GM12878 (cell line): ENCODE results near the gene FGR. TPM values are rescaled to one million over a fixed set of nuclear protein-coding genes. Genes with fewer than 3 reads are reported as not detected.
A peak's percentile ranks its signal among the peaks of the same experiment; 100 is the strongest.

Experiments
- ATAC-seq: fragments of 200-7000 bp; cut with Tn5 transposase; 3 replicates; pipeline ENCODE4 v1.9.1; 2020; ENCODE audit warnings: mild to moderate bottlenecking, moderate library complexity
- BruUV-seq: library from RNA; stranded (reverse); fragments of 400-500 nt; replicated peaks from 2 replicates; lab custom pipeline; 2021; lab: Mats Ljungman, UMichigan
- CTCF ChIA-PET: fragments of 300-600 bp; sonication (Branson Sonifier 250); formaldehyde crosslinking; extraction: SDS; loops from one replicate; lab custom pipeline; 2021; ENCODE audit warnings: inconsistent platforms; lab: Yijun Ruan, JAX
- POLR2A ChIA-PET: fragments of 350-600 bp; formaldehyde crosslinking; extraction: SDS; loops from one replicate; lab custom pipeline; 2021; ENCODE audit warnings: inconsistent platforms; lab: Charles Lee
- RAD21 ChIA-PET: fragments of 300-600 bp; sonication (Branson Sonifier 250); formaldehyde crosslinking; loops from one replicate; lab custom pipeline; 2023; ENCODE audit warnings: antibody characterized with exemption; ENCODE audit not compliant: unreplicated experiment; lab: Charles Lee
- SMC1A ChIA-PET: fragments of 300-600 bp; sonication (Branson Sonifier 250); formaldehyde crosslinking; loops from one replicate; lab custom pipeline; 2023; ENCODE audit not compliant: unreplicated experiment, uncharacterized antibody; lab: Charles Lee
- DNase-seq: peaks from one replicate; pipeline ENCODE4 v3.0.0-alpha.2; 2011; ENCODE audit warnings: low read depth, low spot score
- FAIRE-seq: peaks from 3 replicates; lab custom pipeline; 2011; peaks lifted over from hg19 to GRCh38; lab: Jason Lieb, UNC
- H2AFZ ChIP-seq: 2 replicates; pipeline ENCODE4 v1.6.0; 2011; ENCODE audit warnings: low read depth, low read length, control low read depth; ENCODE audit not compliant: control insufficient read depth
- H3K27ac ChIP-seq: 2 replicates; pipeline ENCODE4 v1.5.1; 2011; ENCODE audit warnings: control low read depth; ENCODE audit not compliant: control insufficient read depth, insufficient read depth
- H3K27me3 ChIP-seq, 2 experiments: replicated peaks in 1 of 2; 2 replicates each; pipeline versions ENCODE4 v1.6.0 to v1.6.1; 2011; ENCODE audit warnings: low read length in 1 of 2; ENCODE audit not compliant: control insufficient read depth in 2 of 2, insufficient read depth in 2 of 2
- H3K36me3 ChIP-seq, 2 experiments: 2 replicates each; pipeline ENCODE4 v1.5.1; 2011; ENCODE audit warnings: low read length in 1 of 2; ENCODE audit not compliant: control insufficient read depth in 2 of 2, insufficient read depth in 2 of 2
- H3K4me1 ChIP-seq: 2 replicates; pipeline ENCODE4 v1.6.1; 2011; ENCODE audit warnings: mild to moderate bottlenecking, low read length, moderate library complexity, mixed read lengths; ENCODE audit not compliant: control insufficient read depth, insufficient read depth
- H3K4me2 ChIP-seq: 2 replicates; pipeline ENCODE4 v1.6.0; 2011; ENCODE audit warnings: control low read depth; ENCODE audit not compliant: control insufficient read depth, insufficient read depth
- H3K4me3 ChIP-seq: fragments of 200-600 bp; sonication (generic); 2 replicates; pipeline ENCODE4 v1.5.1; 2016
- H3K79me2 ChIP-seq: 2 replicates; pipeline ENCODE4 v1.6.0; 2011; ENCODE audit warnings: low read length; ENCODE audit not compliant: control insufficient read depth, insufficient read depth
- H3K9ac ChIP-seq: 2 replicates; pipeline ENCODE4 v1.8.0; 2011; ENCODE audit warnings: low read length, control low read depth, mixed read lengths; ENCODE audit not compliant: control insufficient read depth, insufficient read depth
- H3K9me3 ChIP-seq: replicated peaks from 3 replicates; pipeline ENCODE4 v1.5.1; 2011; ENCODE audit warnings: mild to moderate bottlenecking, low read length; ENCODE audit not compliant: control insufficient read depth, insufficient read depth
- H4K20me1 ChIP-seq: 2 replicates; pipeline ENCODE4 v1.6.0; 2011; ENCODE audit not compliant: control insufficient read depth, insufficient read depth
- BRCA1 ChIP-seq: IDR thresholded peaks from 2 replicates; pipeline ENCODE4 v1.6.1; 2011; ENCODE audit warnings: low read depth, low read length, improper control_type of control experiment
- CTCF ChIP-seq, 3 experiments: IDR thresholded peaks in 2 of 3; conservative IDR thresholded peaks in 1 of 3; 2 replicates each; pipeline ENCODE4 v1.5.1; 2011; ENCODE audit warnings: low read depth in 3 of 3, low read length in 3 of 3, mild to moderate bottlenecking in 3 of 3, control low read depth in 2 of 3, moderate library complexity in 2 of 3, inconsistent platforms in 1 of 3, mixed read lengths in 1 of 3; ENCODE audit not compliant: control insufficient read depth in 2 of 3, insufficient read depth in 1 of 3; ENCODE audit errors: extremely low read depth in 1 of 3
- SIN3A ChIP-seq: IDR thresholded peaks from 2 replicates; pipeline ENCODE4 v1.6.1; 2012; ENCODE audit warnings: low read depth, low read length, improper control_type of control experiment
- in situ Hi-C: fragments of 300-500 bp; cut with MboI; formaldehyde crosslinking; loops from 9 replicates; pipeline ENCODE4 v1.14.3; 2018; ENCODE audit warnings: mixed read lengths
- intact Hi-C: fragments of 100-400 bp; cut with micrococcal nuclease; formaldehyde crosslinking; loops from one replicate; pipeline ENCODE4 v1.14.2; 2022; ENCODE audit not compliant: unreplicated experiment
- polyA plus RNA-seq, 11 experiments: library from polyadenylated mRNA; depleted of rRNA in 4 of 11; unstranded in 6 of 11; stranded (reverse) in 5 of 11; fragments of >200 nt; fragmentation: Nextera tagmentation in 4 of 11; fragmentation: Illumina TruSeq in 1 of 11; extraction: Ambion mirVana in 4 of 11; extraction: Trizol in 1 of 11; gene quantifications; 1 replicate in 1 of 11; 2 replicates in 10 of 11; pipeline versions ENCODE4 v1.2.1 to v1.2.3, GENCODE V29; 2011 to 2016; ENCODE audit warnings: inconsistent platforms in 2 of 11, missing spikeins in 2 of 11, low read depth in 1 of 11
- total RNA-seq, 4 experiments: library from RNA; depleted of rRNA in 3 of 4; stranded (reverse); fragments of >200 nt in 3 of 4; fragmentation: Illumina TruSeq in 1 of 4; extraction: Trizol in 1 of 4; gene quantifications; 2 replicates each; pipeline versions ENCODE4 v1.2.1 to v1.2.3, GENCODE V29; 2013 to 2021

The FGR gene
- total and polyA plus RNA-seq, 10 of the 15 experiments (the other 5 are each of a cell fraction or from before 2014, with no cell fraction given) = 10.9 to 193 (median 74.7) TPM

GRCh38 chr1:27672750-27673112 is 37.7 kb upstream of the FGR start:
- SMC1A ChIA-PET = interaction anchor here (0.7 to 2.2 kb wide), 18 partner anchors 10 to 363 kb away, joined by 3 to 11 read pairs (median 4); partner anchors contain the start of genes FAM76A and STX12
- Histone ChIP-seq H2AFZ (peak overlapping the region; percentile 79), H3K4me1 (peaks cover 9% of the 10 kb centered on the region), H4K20me1 (no peaks in the 10 kb centered on the region), H3K36me3 (0 out of 4 replicates have a peak, but pooled peaks cover 0 to 5% of the 10 kb centered on the region in 2 experiments), H3K27ac (peak overlapping the region; percentile 73; the same call in 1 of the 2 replicates), H3K79me2 (peaks cover 18% of the 10 kb centered on the region), H3K4me3 (peak overlapping the region; percentile 89; the same call in 1 of the 2 replicates), H3K9me3 (no peaks in the 10 kb centered on the region), H3K4me2 (peak overlapping the region; percentile 88), H3K9ac (no peak overlapping the region), H3K27me3 (no peaks in the 10 kb centered on the region)
- no peak for FAIRE-seq
- DNase-seq = no peak
- RAD21 ChIA-PET = interaction anchor here (0.6 to 5.0 kb wide), 10 partner anchors 11 to 227 kb away, joined by 3 to 51 read pairs (median 5); partner anchors contain the start of genes FAM76A, PPP1R8 and STX12
- CTCF ChIA-PET = interaction anchor here (0.8 to 4.1 kb wide), 11 partner anchors 10 to 101 kb away, joined by 3 to 63 read pairs (median 7); partner anchors contain the start of genes FAM76A and STX12
- no peak; the same call in 2 of the 3 replicates for ATAC-seq
- intact Hi-C loops = loop anchor here (2.0 to 5.0 kb wide), 3 partner anchors 52 to 160 kb away; partner anchors contain the start of genes FAM76A, PPP1R8 and STX12
- in situ Hi-C loops = loop anchor here (5.0 kb wide), 1 partner anchor 50 kb away; no protein-coding TSS in a partner anchor
- no TSS peak for BruUV-seq
- POLR2A ChIA-PET = interaction anchor here (1.0 to 2.9 kb wide), 9 partner anchors 11 to 253 kb away, joined by 3 to 14 read pairs (median 5); partner anchors contain the start of genes FAM76A, PPP1R8 and STX12
- 0 out of 6 replicates have a peak, but pooled peaks of 1 of the 3 experiments have one; percentile 2 for TF ChIP-seq CTCF (IDR thresholded peaks at IDR 0.05 in 2 of 3, conservative IDR thresholded peaks at IDR 0.05 in 1 of 3; ENCODE audit: control insufficient read depth in 2 of 3, extremely low read depth in 1 of 3, insufficient read depth in 1 of 3, low read depth in 3 of 3, low read length in 3 of 3)
- no peak for TF ChIP-seq BRCA1
- TF ChIP-seq SIN3A = no peak
